K562 (cell line): ENCODE results near the gene WFDC2. TPM values are rescaled to one million over a fixed set of nuclear protein-coding genes. Genes with fewer than 3 reads are reported as not detected.

Experiments used
- CHCHD3 ChIP-seq: fragments of 250-450 bp; sonication (Bioruptor Pico); IDR thresholded peaks from 2 replicates; pipeline ENCODE4 v2.1.2; 2022; ENCODE audit warnings: mild to moderate bottlenecking
- CTCF ChIP-seq, 3 experiments: IDR thresholded peaks in 2 of 3; conservative IDR thresholded peaks in 1 of 3; 2 replicates each; pipeline ENCODE4 v1.5.1; 2011 to 2012; ENCODE audit warnings: low read length in 3 of 3, mild to moderate bottlenecking in 3 of 3, control low read depth in 2 of 3, improper control_type of control experiment in 1 of 3, inconsistent platforms in 1 of 3, low read depth in 1 of 3, mixed read lengths in 1 of 3, moderate library complexity in 1 of 3; ENCODE audit not compliant: insufficient read depth in 2 of 3
- EGR1 ChIP-seq: fragments of 450-650 bp; conservative IDR thresholded peaks from 2 replicates; pipeline ENCODE4 v1.6.1; 2017; ENCODE audit warnings: mild to moderate bottlenecking
- FOXM1 ChIP-seq, 2 experiments: fragments of 450-650 bp in 1 of 2; sonication (generic) in 1 of 2; formaldehyde crosslinking in 1 of 2; IDR thresholded peaks; 2 replicates each; pipeline versions ENCODE4 v1.6.1 to v1.9.0; 2017 to 2022; ENCODE audit warnings: low read depth in 2 of 2, mild to moderate bottlenecking in 2 of 2, missing genetic modification reagents in 1 of 2, moderate library complexity in 1 of 2
- GABPB1 ChIP-seq: sonication (generic); formaldehyde crosslinking; IDR thresholded peaks from 2 replicates; pipeline ENCODE4 v1.8.0; 2022; ENCODE audit warnings: mild to moderate bottlenecking, missing genetic modification reagents
- MIER1 ChIP-seq: fragments of 450-650 bp; IDR thresholded peaks from 2 replicates; pipeline ENCODE4 v1.6.1; 2016; ENCODE audit warnings: antibody characterized with exemption, mild to moderate bottlenecking, low read depth
- PCBP1 ChIP-seq: fragments of 200-400 bp; formaldehyde crosslinking; IDR thresholded peaks from 2 replicates; pipeline ENCODE4 v1.6.1; 2018; ENCODE audit warnings: mild to moderate bottlenecking, low read depth, low read length; ENCODE audit not compliant: poor library complexity, severe bottlenecking
- PTRF ChIP-seq: fragments of 450-650 bp; IDR thresholded peaks from 2 replicates; pipeline ENCODE4 v1.6.1; 2016; ENCODE audit warnings: mild to moderate bottlenecking, missing genetic modification characterization, missing compliant biosample characterization
- RAD21 ChIP-seq, 2 experiments: fragments of 250-450 bp in 1 of 2; fragments of 450-650 bp in 1 of 2; sonication (Bioruptor Pico) in 1 of 2; formaldehyde crosslinking in 1 of 2; IDR thresholded peaks in 1 of 2; conservative IDR thresholded peaks in 1 of 2; 2 replicates each; pipeline versions ENCODE4 v1.4.0 to v1.8.0; 2020 to 2022; ENCODE audit warnings: mild to moderate bottlenecking in 2 of 2, moderate library complexity in 1 of 2
- SMC3 ChIP-seq: conservative IDR thresholded peaks from 2 replicates; pipeline ENCODE4 v1.6.1; 2011; ENCODE audit warnings: low read depth, low read length, improper control_type of control experiment; ENCODE audit not compliant: insufficient read depth
- ZNF280B ChIP-seq: fragments of 250-450 bp; sonication (Bioruptor Pico); IDR thresholded peaks from 2 replicates; pipeline ENCODE4 v1.5.1; 2021; ENCODE audit warnings: mild to moderate bottlenecking
- ZNF354B ChIP-seq: fragments of 250-450 bp; sonication (Bioruptor Pico); IDR thresholded peaks from 2 replicates; pipeline ENCODE4 v1.4.0; 2020
- polyA plus RNA-seq, 8 experiments: library from polyadenylated mRNA; depleted of rRNA in 4 of 8; stranded (reverse) in 5 of 8; unstranded in 3 of 8; fragments of >200 nt; fragmentation: Nextera tagmentation in 2 of 8; fragmentation: Illumina TruSeq in 1 of 8; extraction: Ambion mirVana in 2 of 8; extraction: Trizol in 1 of 8; gene quantifications; 2 replicates each; pipeline versions ENCODE4 v1.2.1 to v1.2.3, GENCODE V29; 2011 to 2014; ENCODE audit warnings: inconsistent platforms in 1 of 8, missing spikeins in 1 of 8
- total RNA-seq, 7 experiments: library from RNA; depleted of rRNA in 6 of 7; stranded (reverse); fragments of >200 nt in 6 of 7; fragmentation: Illumina TruSeq in 2 of 7; extraction: Trizol in 2 of 7; gene quantifications; 2 replicates each; pipeline versions ENCODE4 v1.2.1 to v1.2.3, GENCODE V29; 2011 to 2021; ENCODE audit warnings: low replicate concordance in 1 of 7
- TF ChIP-seq, protein P1 (sequence below): fragments of 450-650 bp; conservative IDR thresholded peaks from 2 replicates; pipeline ENCODE4 v1.6.1; 2016; ENCODE audit warnings: missing genetic modification characterization, low read depth, mild to moderate bottlenecking, control low read depth, missing compliant biosample characterization
- TF ChIP-seq, protein P2 (sequence below): sonication (generic); formaldehyde crosslinking; IDR thresholded peaks from 2 replicates; pipeline ENCODE4 v1.8.1; 2023; ENCODE audit warnings: mild to moderate bottlenecking, missing genetic modification reagents
- TF ChIP-seq, protein P3 (sequence below), 3 experiments: fragments of 200-800 bp in 1 of 3; fragments of 250-450 bp in 1 of 3; fragments of 450-650 bp in 1 of 3; sonication (Bioruptor Pico) in 1 of 3; sonication (Bioruptor generic) in 1 of 3; formaldehyde crosslinking in 1 of 3; IDR thresholded peaks; 2 replicates each; pipeline versions ENCODE4 v1.6.1 to v1.8.0; 2016 to 2022; ENCODE audit warnings: mild to moderate bottlenecking in 2 of 3, missing genetic modification characterization in 2 of 3, missing compliant biosample characterization in 1 of 3, moderate library complexity in 1 of 3

WFDC2 gene
- total and polyA plus RNA-seq, 9 of the 15 experiments (the other 6 are each of a cell fraction or from before 2014, with no cell fraction given), result not detected

DNA sequence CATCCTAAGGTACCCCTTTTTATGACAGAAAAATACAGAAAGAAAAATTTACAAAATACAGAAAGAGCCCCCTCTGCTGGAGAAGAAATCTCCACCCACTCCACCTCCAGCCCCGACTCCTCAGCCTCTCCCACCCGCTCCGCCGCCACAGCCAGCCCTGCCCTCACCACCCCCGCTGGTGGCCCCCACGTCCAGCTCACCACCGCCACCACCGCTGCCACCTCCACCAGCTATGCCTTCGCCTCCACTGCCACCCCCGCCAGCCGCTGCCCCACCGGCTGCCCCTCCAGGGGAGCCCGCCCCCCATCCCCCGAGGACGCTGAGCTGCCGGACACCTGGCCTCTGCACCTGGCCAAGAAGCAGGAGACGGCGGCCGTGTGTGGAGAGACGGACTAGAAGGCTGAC lies 17.7 kb downstream of the WFDC2 start (continued):
- TF ChIP-seq GABPB1 (CRISPR knock-in tag), result no peak
- TF ChIP-seq FOXM1 (IDR thresholded peaks at IDR 0.05; ENCODE audit: low read depth), result no peak
- no peak for TF ChIP-seq FOXM1 (CRISPR knock-in tag; IDR thresholded peaks at IDR 0.05; ENCODE audit: low read depth)
- TF ChIP-seq PCBP1, result no peak
- TF ChIP-seq ZNF354B, result no peak
- peak in 1 of 2 experiments; percentile 36; a peak in 1 of 4 replicates for TF ChIP-seq RAD21 (CRISPR knock-in tag; conservative IDR thresholded peaks at IDR 0.05 in 1 of 2, IDR thresholded peaks at IDR 0.05 in 1 of 2)
- TF ChIP-seq MIER1, result no peak
- no peak for TF ChIP-seq CHCHD3 (CRISPR knock-in tag)
- TF ChIP-seq CTCF (IDR thresholded peaks at IDR 0.05 in 2 of 3, conservative IDR thresholded peaks at IDR 0.05 in 1 of 3; ENCODE audit: insufficient read depth in 2 of 3, low read depth in 1 of 3, low read length in 3 of 3), result peak in 2 of 3 experiments; percentile 42 to 44; a peak in 3 of 6 replicates
- peak; percentile 8; the same call in 1 of the 2 replicates for TF ChIP-seq SMC3
- TF ChIP-seq, protein P1, sequence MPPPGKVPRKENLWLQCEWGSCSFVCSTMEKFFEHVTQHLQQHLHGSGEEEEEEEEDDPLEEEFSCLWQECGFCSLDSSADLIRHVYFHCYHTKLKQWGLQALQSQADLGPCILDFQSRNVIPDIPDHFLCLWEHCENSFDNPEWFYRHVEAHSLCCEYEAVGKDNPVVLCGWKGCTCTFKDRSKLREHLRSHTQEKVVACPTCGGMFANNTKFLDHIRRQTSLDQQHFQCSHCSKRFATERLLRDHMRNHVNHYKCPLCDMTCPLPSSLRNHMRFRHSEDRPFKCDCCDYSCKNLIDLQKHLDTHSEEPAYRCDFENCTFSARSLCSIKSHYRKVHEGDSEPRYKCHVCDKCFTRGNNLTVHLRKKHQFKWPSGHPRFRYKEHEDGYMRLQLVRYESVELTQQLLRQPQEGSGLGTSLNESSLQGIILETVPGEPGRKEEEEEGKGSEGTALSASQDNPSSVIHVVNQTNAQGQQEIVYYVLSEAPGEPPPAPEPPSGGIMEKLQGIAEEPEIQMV (tag), result no peak
- no peak for TF ChIP-seq ZNF280B (CRISPR knock-in tag)
- TF ChIP-seq, protein P2, sequence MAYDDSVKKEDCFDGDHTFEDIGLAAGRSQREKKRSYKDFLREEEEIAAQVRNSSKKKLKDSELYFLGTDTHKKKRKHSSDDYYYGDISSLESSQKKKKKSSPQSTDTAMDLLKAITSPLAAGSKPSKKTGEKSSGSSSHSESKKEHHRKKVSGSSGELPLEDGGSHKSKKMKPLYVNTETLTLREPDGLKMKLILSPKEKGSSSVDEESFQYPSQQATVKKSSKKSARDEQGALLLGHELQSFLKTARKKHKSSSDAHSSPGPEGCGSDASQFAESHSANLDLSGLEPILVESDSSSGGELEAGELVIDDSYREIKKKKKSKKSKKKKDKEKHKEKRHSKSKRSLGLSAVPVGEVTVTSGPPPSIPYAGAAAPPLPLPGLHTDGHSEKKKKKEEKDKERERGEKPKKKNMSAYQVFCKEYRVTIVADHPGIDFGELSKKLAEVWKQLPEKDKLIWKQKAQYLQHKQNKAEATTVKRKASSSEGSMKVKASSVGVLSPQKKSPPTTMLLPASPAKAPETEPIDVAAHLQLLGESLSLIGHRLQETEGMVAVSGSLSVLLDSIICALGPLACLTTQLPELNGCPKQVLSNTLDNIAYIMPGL, result no peak
- TF ChIP-seq EGR1, result peak; percentile 42; the same call in 1 of the 2 replicates
- TF ChIP-seq PTRF, result no peak
- TF ChIP-seq, protein P3, sequence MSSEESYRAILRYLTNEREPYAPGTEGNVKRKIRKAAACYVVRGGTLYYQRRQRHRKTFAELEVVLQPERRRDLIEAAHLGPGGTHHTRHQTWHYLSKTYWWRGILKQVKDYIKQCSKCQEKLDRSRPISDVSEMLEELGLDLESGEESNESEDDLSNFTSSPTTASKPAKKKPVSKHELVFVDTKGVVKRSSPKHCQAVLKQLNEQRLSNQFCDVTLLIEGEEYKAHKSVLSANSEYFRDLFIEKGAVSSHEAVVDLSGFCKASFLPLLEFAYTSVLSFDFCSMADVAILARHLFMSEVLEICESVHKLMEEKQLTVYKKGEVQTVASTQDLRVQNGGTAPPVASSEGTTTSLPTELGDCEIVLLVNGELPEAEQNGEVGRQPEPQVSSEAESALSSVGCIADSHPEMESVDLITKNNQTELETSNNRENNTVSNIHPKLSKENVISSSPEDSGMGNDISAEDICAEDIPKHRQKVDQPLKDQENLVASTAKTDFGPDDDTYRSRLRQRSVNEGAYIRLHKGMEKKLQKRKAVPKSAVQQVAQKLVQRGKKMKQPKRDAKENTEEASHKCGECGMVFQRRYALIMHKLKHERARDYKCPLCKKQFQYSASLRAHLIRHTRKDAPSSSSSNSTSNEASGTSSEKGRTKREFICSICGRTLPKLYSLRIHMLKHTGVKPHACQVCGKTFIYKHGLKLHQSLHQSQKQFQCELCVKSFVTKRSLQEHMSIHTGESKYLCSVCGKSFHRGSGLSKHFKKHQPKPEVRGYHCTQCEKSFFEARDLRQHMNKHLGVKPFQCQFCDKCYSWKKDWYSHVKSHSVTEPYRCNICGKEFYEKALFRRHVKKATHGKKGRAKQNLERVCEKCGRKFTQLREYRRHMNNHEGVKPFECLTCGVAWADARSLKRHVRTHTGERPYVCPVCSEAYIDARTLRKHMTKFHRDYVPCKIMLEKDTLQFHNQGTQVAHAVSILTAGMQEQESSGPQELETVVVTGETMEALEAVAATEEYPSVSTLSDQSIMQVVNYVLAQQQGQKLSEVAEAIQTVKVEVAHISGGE (CRISPR knock-in tag; IDR thresholded peaks at IDR 0.05), result no peak
